Measurements from ENCODE around the gene CCDC171. TPM values are rescaled to one million over a fixed set of nuclear protein-coding genes. Genes with fewer than 3 reads are reported as not detected.

Gene CCDC171
- total and polyA plus RNA-seq, 10 of the 15 experiments (the other 5 are each of a cell fraction or from before 2014, with no cell fraction given), result 1.00 to 7.2 (median 2.8) TPM

- no peak for TF ChIP-seq REST (IDR thresholded peaks at IDR 0.05; ENCODE audit: low read depth, low read length)
- no peak for TF ChIP-seq PML (IDR thresholded peaks at IDR 0.05; ENCODE audit: low read length)
- no peak for TF ChIP-seq NR2C1 (IDR thresholded peaks at IDR 0.05)
- no peak for TF ChIP-seq SREBF1 (IDR thresholded peaks at IDR 0.05; ENCODE audit: low read length)
- TF ChIP-seq, protein P1, sequence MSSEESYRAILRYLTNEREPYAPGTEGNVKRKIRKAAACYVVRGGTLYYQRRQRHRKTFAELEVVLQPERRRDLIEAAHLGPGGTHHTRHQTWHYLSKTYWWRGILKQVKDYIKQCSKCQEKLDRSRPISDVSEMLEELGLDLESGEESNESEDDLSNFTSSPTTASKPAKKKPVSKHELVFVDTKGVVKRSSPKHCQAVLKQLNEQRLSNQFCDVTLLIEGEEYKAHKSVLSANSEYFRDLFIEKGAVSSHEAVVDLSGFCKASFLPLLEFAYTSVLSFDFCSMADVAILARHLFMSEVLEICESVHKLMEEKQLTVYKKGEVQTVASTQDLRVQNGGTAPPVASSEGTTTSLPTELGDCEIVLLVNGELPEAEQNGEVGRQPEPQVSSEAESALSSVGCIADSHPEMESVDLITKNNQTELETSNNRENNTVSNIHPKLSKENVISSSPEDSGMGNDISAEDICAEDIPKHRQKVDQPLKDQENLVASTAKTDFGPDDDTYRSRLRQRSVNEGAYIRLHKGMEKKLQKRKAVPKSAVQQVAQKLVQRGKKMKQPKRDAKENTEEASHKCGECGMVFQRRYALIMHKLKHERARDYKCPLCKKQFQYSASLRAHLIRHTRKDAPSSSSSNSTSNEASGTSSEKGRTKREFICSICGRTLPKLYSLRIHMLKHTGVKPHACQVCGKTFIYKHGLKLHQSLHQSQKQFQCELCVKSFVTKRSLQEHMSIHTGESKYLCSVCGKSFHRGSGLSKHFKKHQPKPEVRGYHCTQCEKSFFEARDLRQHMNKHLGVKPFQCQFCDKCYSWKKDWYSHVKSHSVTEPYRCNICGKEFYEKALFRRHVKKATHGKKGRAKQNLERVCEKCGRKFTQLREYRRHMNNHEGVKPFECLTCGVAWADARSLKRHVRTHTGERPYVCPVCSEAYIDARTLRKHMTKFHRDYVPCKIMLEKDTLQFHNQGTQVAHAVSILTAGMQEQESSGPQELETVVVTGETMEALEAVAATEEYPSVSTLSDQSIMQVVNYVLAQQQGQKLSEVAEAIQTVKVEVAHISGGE (CRISPR knock-in tag; IDR thresholded peaks at IDR 0.05), result no peak
- TF ChIP-seq, protein P2, sequence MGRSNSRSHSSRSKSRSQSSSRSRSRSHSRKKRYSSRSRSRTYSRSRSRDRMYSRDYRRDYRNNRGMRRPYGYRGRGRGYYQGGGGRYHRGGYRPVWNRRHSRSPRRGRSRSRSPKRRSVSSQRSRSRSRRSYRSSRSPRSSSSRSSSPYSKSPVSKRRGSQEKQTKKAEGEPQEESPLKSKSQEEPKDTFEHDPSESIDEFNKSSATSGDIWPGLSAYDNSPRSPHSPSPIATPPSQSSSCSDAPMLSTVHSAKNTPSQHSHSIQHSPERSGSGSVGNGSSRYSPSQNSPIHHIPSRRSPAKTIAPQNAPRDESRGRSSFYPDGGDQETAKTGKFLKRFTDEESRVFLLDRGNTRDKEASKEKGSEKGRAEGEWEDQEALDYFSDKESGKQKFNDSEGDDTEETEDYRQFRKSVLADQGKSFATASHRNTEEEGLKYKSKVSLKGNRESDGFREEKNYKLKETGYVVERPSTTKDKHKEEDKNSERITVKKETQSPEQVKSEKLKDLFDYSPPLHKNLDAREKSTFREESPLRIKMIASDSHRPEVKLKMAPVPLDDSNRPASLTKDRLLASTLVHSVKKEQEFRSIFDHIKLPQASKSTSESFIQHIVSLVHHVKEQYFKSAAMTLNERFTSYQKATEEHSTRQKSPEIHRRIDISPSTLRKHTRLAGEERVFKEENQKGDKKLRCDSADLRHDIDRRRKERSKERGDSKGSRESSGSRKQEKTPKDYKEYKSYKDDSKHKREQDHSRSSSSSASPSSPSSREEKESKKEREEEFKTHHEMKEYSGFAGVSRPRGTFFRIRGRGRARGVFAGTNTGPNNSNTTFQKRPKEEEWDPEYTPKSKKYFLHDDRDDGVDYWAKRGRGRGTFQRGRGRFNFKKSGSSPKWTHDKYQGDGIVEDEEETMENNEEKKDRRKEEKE (IDR thresholded peaks at IDR 0.05), result no peak
Observed at GRCh38 chr9:15711531-15711930, 158.7 kb downstream of the CCDC171 start (continued).

Data from GM12878 (cell line).